ENCODE measurements around the gene LNX2.

- TF ChIP-seq POLR2A (IDR thresholded peaks at IDR 0.05), result no peak
- no peak for TF ChIP-seq CTCF (IDR thresholded peaks at IDR 0.05)
Measured at GRCh38 chr13:27631156-27631555, 10.8 kb upstream of the LNX2 start.

Data from thyroid gland (tissue), 4 donors.